RWPE2 (cell line): Measurements from ENCODE around the gene AGTRAP.

Experiments
- ATAC-seq: fragments of 200-7000 bp; cut with Tn5 transposase; 3 replicates; pipeline ENCODE4 v1.9.1; 2021; ENCODE audit warnings: low read depth
- DNase-seq: peaks from one replicate; pipeline ENCODE4 v3.0.0-alpha.2; 2020; ENCODE audit warnings: low spot score
- H3K27ac ChIP-seq: fragments of 450-650 bp; 2 replicates; pipeline ENCODE4 v1.5.1; 2017; ENCODE audit warnings: mild to moderate bottlenecking; ENCODE audit not compliant: poor library complexity, severe bottlenecking
- H3K27me3 ChIP-seq: fragments of 250-450 bp; sonication (Bioruptor Pico); 2 replicates; pipeline ENCODE4 v1.5.1; 2021; ENCODE audit warnings: mild to moderate bottlenecking, moderate library complexity; ENCODE audit not compliant: insufficient read depth, poor library complexity, severe bottlenecking
- H3K36me3 ChIP-seq: fragments of 250-450 bp; sonication (Bioruptor Pico); 2 replicates; pipeline ENCODE4 v1.5.1; 2020; ENCODE audit warnings: low read depth, mild to moderate bottlenecking, moderate library complexity
- H3K4me1 ChIP-seq: fragments of 250-450 bp; sonication (Bioruptor Pico); 2 replicates; pipeline ENCODE4 v1.5.1; 2021; ENCODE audit warnings: mild to moderate bottlenecking, moderate library complexity; ENCODE audit not compliant: insufficient read depth, poor library complexity, severe bottlenecking
- H3K4me3 ChIP-seq: fragments of 250-450 bp; sonication (Bioruptor Pico); 2 replicates; pipeline ENCODE4 v1.5.1; 2021; ENCODE audit warnings: mild to moderate bottlenecking, moderate library complexity; ENCODE audit not compliant: severe bottlenecking
- H3K9me3 ChIP-seq: fragments of 250-450 bp; sonication (Bioruptor Pico); 2 replicates; pipeline ENCODE4 v1.5.1; 2021; ENCODE audit warnings: mild to moderate bottlenecking, moderate library complexity; ENCODE audit not compliant: severe bottlenecking
- CTCF ChIP-seq: fragments of 450-650 bp; IDR thresholded peaks from one replicate; pipeline ENCODE4 v1.5.1; 2017; ENCODE audit warnings: mild to moderate bottlenecking, moderate library complexity; ENCODE audit not compliant: poor library complexity, severe bottlenecking

AGTRAP gene

GRCh38 chr1:11738096-11738495 is 2.2 kb downstream of the AGTRAP start:
- DNase-seq (no peak), ATAC-seq (no peak)
- Histone ChIP-seq H3K27ac (peak overlapping the region; percentile 95), H3K4me1 (peaks cover 25% of the 10 kb centered on the region), H3K36me3 (peaks cover 12% of the 10 kb centered on the region; the same call in 1 of the 2 replicates), H3K4me3 (no peak overlapping the region), H3K27me3 (no peaks in the 10 kb centered on the region), H3K9me3 (no peaks in the 10 kb centered on the region)
- no peak for TF ChIP-seq CTCF

GRCh38 chr1:11738783-11739182 is 2.8 kb downstream of the AGTRAP start:
- Histone ChIP-seq H3K27ac (no peak overlapping the region), H3K9me3 (no peaks in the 10 kb centered on the region), H3K4me1 (peaks cover 25% of the 10 kb centered on the region), H3K36me3 (peaks cover 12% of the 10 kb centered on the region), H3K27me3 (no peaks in the 10 kb centered on the region), H3K4me3 (no peak overlapping the region)
- DNase-seq (no peak), ATAC-seq (no peak)
- no peak for TF ChIP-seq CTCF

- Histone ChIP-seq H3K27ac (peak overlapping the region; percentile 15), H3K27me3 (no peaks in the 10 kb centered on the region), H3K4me3 (no peak overlapping the region), H3K4me1 (peaks cover 25% of the 10 kb centered on the region), H3K36me3 (peaks cover 26% of the 10 kb centered on the region), H3K9me3 (no peaks in the 10 kb centered on the region)
- no peak for DNase-seq
- ATAC-seq: no peak
- no peak for TF ChIP-seq CTCF
Measured at GRCh38 chr1:11740258-11741192, 4.6 kb downstream of the AGTRAP start.

- no peak for TF ChIP-seq CTCF
- DNase-seq (no peak), ATAC-seq (no peak)
- Histone ChIP-seq H3K27ac (no peak overlapping the region), H3K4me1 (peaks cover 25% of the 10 kb centered on the region), H3K4me3 (no peak overlapping the region), H3K9me3 (no peaks in the 10 kb centered on the region), H3K27me3 (no peaks in the 10 kb centered on the region), H3K36me3 (peaks cover 35% of the 10 kb centered on the region)
Measured at GRCh38 chr1:11741482-11741881, 5.5 kb downstream of the AGTRAP start.
